PC-9 (cell line): Measurements from ENCODE around the gene OR7G2. TPM values are rescaled to one million over a fixed set of nuclear protein-coding genes. Genes with fewer than 3 reads are reported as not detected.
"Not testable (repeated sequence)": the region's sequence is repeated elsewhere in the genome, so short reads cannot be mapped to it uniquely, and the experiment has no call there.

Experiments used
- BruUV-seq: library from RNA; stranded (reverse); fragments of 400-500 nt; replicated peaks from 2 replicates; lab custom pipeline; 2021; lab: Mats Ljungman, UMichigan
- CTCF ChIA-PET: fragments of 300-600 bp; sonication (Branson Sonifier 250); formaldehyde crosslinking; loops from one replicate; lab custom pipeline; 2022; ENCODE audit warnings: antibody characterized with exemption; lab: Charles Lee
- POLR2A ChIA-PET: fragments of 300-600 bp; sonication (Branson Sonifier 250); formaldehyde crosslinking; loops from one replicate; lab custom pipeline; 2022; ENCODE audit warnings: antibody characterized with exemption; ENCODE audit not compliant: unreplicated experiment; lab: Charles Lee
- DNase-seq, 2 experiments: peaks; one replicate each; pipeline versions ENCODE4 v3.0.0 to v3.0.0-alpha.2; 2015 to 2022; ENCODE audit warnings: mixed read lengths in 1 of 2
- H2AFZ ChIP-seq: fragments of 200-600 bp; sonication (generic); 2 replicates; pipeline ENCODE4 v1.8.1; 2017; ENCODE audit warnings: antibody characterized with exemption
- H3F3A ChIP-seq: fragments of 200-600 bp; sonication (generic); 2 replicates; pipeline ENCODE4 v1.8.1; 2017; ENCODE audit warnings: antibody characterized with exemption, mild to moderate bottlenecking, low read depth; ENCODE audit not compliant: insufficient read depth
- H3K27ac ChIP-seq: fragments of 200-600 bp; sonication (generic); 2 replicates; pipeline ENCODE4 v1.6.1; 2016; ENCODE audit warnings: mixed run types
- H3K27me3 ChIP-seq: fragments of 200-600 bp; sonication (generic); 2 replicates; pipeline ENCODE4 v1.6.1; 2016; ENCODE audit warnings: low read depth, mixed run types; ENCODE audit not compliant: insufficient read depth
- H3K36me3 ChIP-seq: fragments of 200-600 bp; sonication (generic); 2 replicates; pipeline ENCODE4 v1.6.1; 2016; ENCODE audit warnings: low read depth, mixed run types
- H3K4me1 ChIP-seq: fragments of 200-600 bp; sonication (generic); replicated peaks from 2 replicates; pipeline ENCODE4 v1.6.1; 2016; ENCODE audit warnings: mixed run types; ENCODE audit not compliant: insufficient read depth
- H3K4me2 ChIP-seq: fragments of 200-600 bp; sonication (generic); 2 replicates; pipeline ENCODE4 v1.6.1; 2017; ENCODE audit warnings: mixed run types
- H3K4me3 ChIP-seq: fragments of 200-600 bp; sonication (generic); 2 replicates; pipeline ENCODE4 v1.6.1; 2016; ENCODE audit warnings: mixed run types
- H3K79me2 ChIP-seq: fragments of 200-600 bp; sonication (generic); 2 replicates; pipeline ENCODE4 v1.6.1; 2017; ENCODE audit warnings: low read depth, mixed run types
- H3K9me2 ChIP-seq: fragments of 200-600 bp; sonication (generic); 2 replicates; pipeline ENCODE4 v1.8.1; 2017; ENCODE audit warnings: mild to moderate bottlenecking; ENCODE audit not compliant: insufficient read depth
- H3K9me3 ChIP-seq: fragments of 200-600 bp; sonication (generic); 2 replicates; pipeline ENCODE4 v1.8.1; 2016; ENCODE audit warnings: low read depth; ENCODE audit not compliant: insufficient read depth
- H4K20me1 ChIP-seq: fragments of 200-600 bp; sonication (generic); 2 replicates; pipeline ENCODE4 v1.8.1; 2017; ENCODE audit not compliant: insufficient read depth
- EZH2 ChIP-seq: fragments of 200-600 bp; sonication (generic); IDR thresholded peaks from 2 replicates; pipeline ENCODE4 v1.8.0; 2017; ENCODE audit warnings: antibody characterized with exemption, low read depth
- intact Hi-C: fragments of 100-400 bp; cut with micrococcal nuclease; formaldehyde crosslinking; loops from one replicate; pipeline ENCODE4 v1.10.0; 2022; ENCODE audit not compliant: unreplicated experiment
- total RNA-seq: library from RNA; stranded (reverse); gene quantifications from 2 replicates; pipeline ENCODE4 v1.2.3, GENCODE V29; 2021
- TF ChIP-seq, protein P1 (sequence below): fragments of 200-600 bp; sonication (generic); conservative IDR thresholded peaks from 2 replicates; pipeline ENCODE4 v1.6.1; 2017; ENCODE audit warnings: mixed run types, antibody characterized with exemption, mild to moderate bottlenecking, moderate library complexity

OR7G2 gene
- total RNA-seq, 1 experiment from 2014 or later: not detected

DNA sequence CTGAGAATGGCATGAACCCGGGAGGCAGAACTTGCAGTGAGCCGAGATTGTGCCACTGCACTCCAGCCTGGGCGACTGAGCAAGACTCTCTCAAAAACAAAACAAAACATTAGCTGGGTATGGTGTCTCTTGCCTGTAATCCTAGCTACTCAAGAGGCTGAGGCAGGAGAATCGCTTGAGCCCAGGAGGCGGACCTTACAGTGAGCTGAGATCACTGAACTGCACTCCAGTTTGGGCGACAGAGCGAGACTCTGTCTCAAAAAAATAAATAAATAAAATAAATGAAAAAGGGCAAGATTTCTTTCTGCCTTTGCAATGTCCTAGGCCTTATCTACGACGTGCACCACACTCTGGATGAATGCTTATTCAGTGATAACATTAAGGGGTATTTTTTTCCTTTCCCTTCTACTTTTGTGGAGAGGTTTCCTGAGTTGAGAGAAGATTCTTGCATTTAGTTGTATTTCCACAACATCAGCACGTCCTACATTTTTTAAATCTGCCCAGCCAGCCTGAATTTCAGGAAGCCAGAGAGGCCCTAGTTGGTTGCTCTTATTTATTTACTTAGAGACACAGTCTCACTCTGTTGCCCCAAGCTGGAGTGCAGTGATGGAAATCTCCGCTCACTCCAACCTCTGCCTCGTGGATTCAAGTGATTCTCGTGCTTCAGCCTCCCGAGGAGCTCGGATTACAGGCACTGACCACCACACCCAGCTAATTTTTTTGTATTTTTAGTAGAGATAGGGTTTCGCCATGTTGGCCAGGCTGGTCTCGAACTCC lies 46.5 kb downstream of the OR7G2 start:
- BruUV-seq: no TSS peak
- Histone ChIP-seq H3K9me2 (no peaks in the 10 kb centered on the region), H3F3A (peaks cover 27% of the 10 kb centered on the region), H3K4me1 (peaks cover 32% of the 10 kb centered on the region), H3K36me3 (no peaks in the 10 kb centered on the region), H2AFZ (no peak overlapping the region), H3K4me3 (no peak overlapping the region), H3K27me3 (no peaks in the 10 kb centered on the region), H3K9me3 (no peaks in the 10 kb centered on the region), H3K27ac (no peak overlapping the region), H3K79me2 (no peaks in the 10 kb centered on the region), H3K4me2 (no peak overlapping the region), H4K20me1 (no peaks in the 10 kb centered on the region)
- no peak for DNase-seq
- intact Hi-C loops: no loop called here
- CTCF ChIA-PET: no interaction called here
- TF ChIP-seq, protein P1, sequence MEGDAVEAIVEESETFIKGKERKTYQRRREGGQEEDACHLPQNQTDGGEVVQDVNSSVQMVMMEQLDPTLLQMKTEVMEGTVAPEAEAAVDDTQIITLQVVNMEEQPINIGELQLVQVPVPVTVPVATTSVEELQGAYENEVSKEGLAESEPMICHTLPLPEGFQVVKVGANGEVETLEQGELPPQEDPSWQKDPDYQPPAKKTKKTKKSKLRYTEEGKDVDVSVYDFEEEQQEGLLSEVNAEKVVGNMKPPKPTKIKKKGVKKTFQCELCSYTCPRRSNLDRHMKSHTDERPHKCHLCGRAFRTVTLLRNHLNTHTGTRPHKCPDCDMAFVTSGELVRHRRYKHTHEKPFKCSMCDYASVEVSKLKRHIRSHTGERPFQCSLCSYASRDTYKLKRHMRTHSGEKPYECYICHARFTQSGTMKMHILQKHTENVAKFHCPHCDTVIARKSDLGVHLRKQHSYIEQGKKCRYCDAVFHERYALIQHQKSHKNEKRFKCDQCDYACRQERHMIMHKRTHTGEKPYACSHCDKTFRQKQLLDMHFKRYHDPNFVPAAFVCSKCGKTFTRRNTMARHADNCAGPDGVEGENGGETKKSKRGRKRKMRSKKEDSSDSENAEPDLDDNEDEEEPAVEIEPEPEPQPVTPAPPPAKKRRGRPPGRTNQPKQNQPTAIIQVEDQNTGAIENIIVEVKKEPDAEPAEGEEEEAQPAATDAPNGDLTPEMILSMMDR: no peak
- TF ChIP-seq EZH2: no peak
- POLR2A ChIA-PET: no interaction called here

DNA sequence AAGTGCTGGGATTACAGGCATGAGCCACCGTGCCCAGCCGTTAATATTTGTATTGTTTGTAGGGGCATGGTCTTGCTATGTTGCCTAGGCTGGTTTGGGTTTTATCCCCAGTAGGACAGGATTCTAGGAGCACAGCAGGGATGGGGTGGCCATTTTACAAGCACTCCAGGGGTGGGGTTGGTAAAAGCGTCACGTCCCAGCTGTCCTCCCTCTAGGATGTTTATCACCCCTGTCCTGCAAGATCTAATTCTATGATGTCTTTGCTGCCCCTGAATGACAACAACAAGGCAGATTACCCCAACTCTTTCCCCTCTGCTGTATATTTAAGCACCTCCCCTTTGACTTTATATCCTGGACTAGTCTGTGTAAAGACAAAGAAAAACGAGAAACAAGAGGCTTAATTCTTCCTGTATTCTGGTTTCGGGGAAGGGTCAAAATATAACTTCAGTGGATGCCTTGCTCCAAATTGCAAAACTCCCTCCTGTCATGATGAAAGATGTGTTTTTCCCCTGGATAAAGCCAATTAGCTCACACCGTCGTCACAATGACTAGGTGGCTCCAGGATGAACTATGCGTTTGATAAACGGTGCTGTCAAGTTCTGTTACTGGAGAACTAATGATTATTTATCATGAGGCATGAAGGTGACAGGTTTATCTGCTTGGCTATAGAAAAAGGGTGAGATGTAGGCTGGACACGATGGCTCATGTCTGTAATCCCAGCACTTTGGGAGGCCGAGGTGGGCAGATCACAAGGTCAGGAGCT lies 48.2 kb downstream of the OR7G2 start:
- peak overlapping the region; percentile 63 for H3K27ac ChIP-seq
- peaks cover 42% of the 10 kb centered on the region for H3F3A ChIP-seq
- H3K79me2 ChIP-seq: no peaks in the 10 kb centered on the region
- H3K9me3 ChIP-seq: no peaks in the 10 kb centered on the region
- peaks cover 44% of the 10 kb centered on the region for H3K4me1 ChIP-seq
- BruUV-seq: no TSS peak
- CTCF ChIA-PET: no interaction called here
- H3K9me2 ChIP-seq: no peaks in the 10 kb centered on the region
- H3K27me3 ChIP-seq: no peaks in the 10 kb centered on the region
- no peaks in the 10 kb centered on the region for H3K36me3 ChIP-seq
- POLR2A ChIA-PET: no interaction called here
- H4K20me1 ChIP-seq: no peaks in the 10 kb centered on the region
- no peak overlapping the region for H3K4me3 ChIP-seq
- TF ChIP-seq, protein P1: no peak
- TF ChIP-seq EZH2: no peak
- DNase-seq: peak in 1 of 2 experiments; percentile 83
- H2AFZ ChIP-seq: no peak overlapping the region
- H3K4me2 ChIP-seq: peak overlapping the region; percentile 22
- intact Hi-C loops: no loop called here

DNA sequence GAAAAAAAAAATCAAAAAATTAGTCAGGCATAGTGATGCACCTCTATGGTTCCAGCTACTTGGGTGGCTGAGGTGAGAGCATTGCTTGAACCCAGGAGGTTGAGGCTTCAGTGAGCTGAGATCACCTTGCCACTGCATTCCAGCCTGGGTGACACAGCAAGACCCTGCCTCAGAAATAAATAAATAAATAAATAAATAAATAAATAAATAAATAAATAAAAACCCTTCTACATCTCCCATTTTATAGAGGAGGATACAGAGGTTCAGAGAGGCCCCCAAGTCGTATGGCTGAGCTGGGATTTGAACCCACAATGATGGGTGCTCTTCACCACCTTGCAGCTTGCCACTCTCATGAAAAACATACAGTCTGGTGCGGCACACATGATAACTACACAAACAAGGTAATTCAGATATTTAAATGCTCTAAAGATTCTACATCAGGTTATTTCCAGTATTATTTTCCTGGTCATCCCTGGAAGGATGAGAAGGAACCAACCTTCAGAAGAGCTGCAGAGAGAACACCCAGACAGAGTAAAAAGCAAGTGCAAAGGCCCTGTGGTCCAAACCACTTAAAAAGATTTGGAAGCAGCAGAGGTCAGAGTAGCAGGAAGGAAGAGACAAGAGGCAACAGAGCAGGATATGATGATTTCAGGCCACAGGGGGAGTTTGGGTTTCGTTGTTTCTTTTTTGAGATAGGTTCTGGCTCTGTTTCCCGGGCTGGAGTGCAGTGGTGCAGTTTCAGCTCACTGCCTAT lies 49.6 kb downstream of the OR7G2 start:
- no TSS peak for BruUV-seq
- Histone ChIP-seq H3K4me2 (no peak overlapping the region), H3K4me3 (no peak overlapping the region), H3F3A (peaks cover 51% of the 10 kb centered on the region), H3K9me3 (no peaks in the 10 kb centered on the region), H2AFZ (no peak overlapping the region), H3K27ac (no peak overlapping the region), H3K27me3 (no peaks in the 10 kb centered on the region), H3K4me1 (peaks cover 58% of the 10 kb centered on the region), H4K20me1 (no peaks in the 10 kb centered on the region), H3K9me2 (no peaks in the 10 kb centered on the region), H3K79me2 (no peaks in the 10 kb centered on the region), H3K36me3 (no peaks in the 10 kb centered on the region)
- DNase-seq: no peak
- TF ChIP-seq, protein P1: no peak
- no peak for TF ChIP-seq EZH2
- ChIA-PET POLR2A (interaction anchor here (0.6 kb wide), 1 partner anchor 22 kb away, joined by 37 read pairs; no protein-coding TSS in a partner anchor), CTCF (no interaction called here)
- intact Hi-C loops: no loop called here

DNA sequence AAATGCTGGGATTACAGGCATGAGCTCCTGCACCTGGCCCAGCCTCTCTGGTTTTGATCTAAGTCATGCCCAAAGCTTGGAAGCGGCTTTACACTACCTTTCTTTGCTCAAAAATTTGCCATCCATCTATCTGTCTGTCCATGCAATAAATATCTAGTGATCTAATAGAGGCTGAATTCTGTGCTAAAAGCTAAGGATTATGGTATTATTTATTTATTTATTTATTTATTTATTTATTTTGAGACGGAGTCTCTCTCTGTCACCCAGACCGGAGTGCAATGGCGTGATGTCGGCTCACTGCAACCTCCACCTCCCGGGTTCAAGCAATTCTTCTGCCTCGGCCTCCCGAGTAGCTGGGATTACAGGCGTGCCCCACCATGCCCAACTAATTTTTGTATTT lies 51.1 kb downstream of the OR7G2 start:
- H3K9me3 ChIP-seq, BruUV-seq, H3K27me3 ChIP-seq, H4K20me1 ChIP-seq, H3K9me2 ChIP-seq, H3K36me3 ChIP-seq, CTCF ChIA-PET, H3K4me3 ChIP-seq, H2AFZ ChIP-seq, DNase-seq, intact Hi-C loops, H3K79me2 ChIP-seq: not testable (repeated sequence)
- POLR2A ChIA-PET: interaction anchor here (0.5 kb wide), 1 partner anchor 14 kb away, joined by 7 read pairs; no protein-coding TSS in a partner anchor
- Histone ChIP-seq H3K4me2 (peak overlapping the region; percentile 71), H3K27ac (peak overlapping the region; percentile 92), H3F3A (peaks cover 56% of the 10 kb centered on the region), H3K4me1 (peaks cover 70% of the 10 kb centered on the region)
